Peyer's patch (tissue), 4 donors: Measurements from ENCODE around the gene PSMD13.

Source experiments
- POLR2A ChIP-seq, 2 donors: fragments of 450-650 bp; IDR thresholded peaks; one replicate each; pipeline ENCODE4 v1.5.1; 2017; ENCODE audit warnings: antibody characterized with exemption in 2 of 2, mild to moderate bottlenecking in 2 of 2, moderate library complexity in 2 of 2
- TF ChIP-seq, protein P1 (sequence below), 6 experiments: fragments of 450-650 bp in 4 of 6; fragments of 200-600 bp in 2 of 6; sonication (generic) in 1 of 6; IDR thresholded peaks; one replicate each; pipeline ENCODE4 v1.5.1; 2017 to 2019; ENCODE audit warnings: antibody characterized with exemption in 6 of 6, mild to moderate bottlenecking in 3 of 6, moderate library complexity in 1 of 6

DNA sequence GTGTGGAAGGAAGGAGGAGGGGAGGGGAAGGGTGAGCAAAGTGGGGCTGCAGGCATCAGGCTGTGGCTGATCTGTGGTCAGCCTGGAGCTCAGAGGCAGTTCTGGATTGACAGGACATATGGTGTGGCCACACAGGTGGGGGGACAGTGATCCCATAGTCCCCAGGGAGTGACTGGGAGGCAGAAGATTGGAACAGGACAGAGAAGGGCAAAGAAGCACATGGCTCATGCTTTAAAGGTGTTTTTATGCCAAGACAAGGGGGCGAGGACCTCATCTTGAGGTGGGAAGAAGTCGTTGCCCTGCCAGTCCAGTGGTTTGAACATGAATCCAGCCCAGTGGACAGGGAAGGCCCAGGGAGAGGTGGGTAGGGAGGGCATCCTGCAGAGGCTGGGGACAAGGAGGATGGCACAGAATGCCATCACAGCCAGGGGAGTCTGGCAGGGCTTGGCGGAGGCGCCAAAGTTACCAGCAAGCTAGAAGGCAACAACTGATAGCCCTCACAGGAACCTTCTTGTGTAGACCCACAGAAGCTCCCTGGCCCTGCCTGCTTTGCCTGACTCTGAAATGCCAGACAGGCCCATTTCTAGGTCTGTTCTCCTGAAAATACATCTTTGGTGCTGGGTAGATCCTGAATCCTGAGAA is 32.7 kb upstream of the PSMD13 start:
- no peak for TF ChIP-seq POLR2A (IDR thresholded peaks at IDR 0.05)
- TF ChIP-seq, protein P1, sequence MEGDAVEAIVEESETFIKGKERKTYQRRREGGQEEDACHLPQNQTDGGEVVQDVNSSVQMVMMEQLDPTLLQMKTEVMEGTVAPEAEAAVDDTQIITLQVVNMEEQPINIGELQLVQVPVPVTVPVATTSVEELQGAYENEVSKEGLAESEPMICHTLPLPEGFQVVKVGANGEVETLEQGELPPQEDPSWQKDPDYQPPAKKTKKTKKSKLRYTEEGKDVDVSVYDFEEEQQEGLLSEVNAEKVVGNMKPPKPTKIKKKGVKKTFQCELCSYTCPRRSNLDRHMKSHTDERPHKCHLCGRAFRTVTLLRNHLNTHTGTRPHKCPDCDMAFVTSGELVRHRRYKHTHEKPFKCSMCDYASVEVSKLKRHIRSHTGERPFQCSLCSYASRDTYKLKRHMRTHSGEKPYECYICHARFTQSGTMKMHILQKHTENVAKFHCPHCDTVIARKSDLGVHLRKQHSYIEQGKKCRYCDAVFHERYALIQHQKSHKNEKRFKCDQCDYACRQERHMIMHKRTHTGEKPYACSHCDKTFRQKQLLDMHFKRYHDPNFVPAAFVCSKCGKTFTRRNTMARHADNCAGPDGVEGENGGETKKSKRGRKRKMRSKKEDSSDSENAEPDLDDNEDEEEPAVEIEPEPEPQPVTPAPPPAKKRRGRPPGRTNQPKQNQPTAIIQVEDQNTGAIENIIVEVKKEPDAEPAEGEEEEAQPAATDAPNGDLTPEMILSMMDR (IDR thresholded peaks at IDR 0.05), result no peak
